GM12873 (cell line): ENCODE data around the gene ISLR2.
"Not testable (repeated sequence)": the region's sequence is repeated elsewhere in the genome, so short reads cannot be mapped to it uniquely, and the experiment has no call there.

Experiments used
- TF ChIP-seq, protein P1 (sequence below): IDR thresholded peaks from 2 replicates; pipeline ENCODE4 v1.5.1; 2012; ENCODE audit warnings: low read depth, mild to moderate bottlenecking, moderate library complexity, low read length, control low read depth; ENCODE audit not compliant: insufficient read depth; ENCODE audit errors: missing control alignments

ISLR2 gene, protein sequence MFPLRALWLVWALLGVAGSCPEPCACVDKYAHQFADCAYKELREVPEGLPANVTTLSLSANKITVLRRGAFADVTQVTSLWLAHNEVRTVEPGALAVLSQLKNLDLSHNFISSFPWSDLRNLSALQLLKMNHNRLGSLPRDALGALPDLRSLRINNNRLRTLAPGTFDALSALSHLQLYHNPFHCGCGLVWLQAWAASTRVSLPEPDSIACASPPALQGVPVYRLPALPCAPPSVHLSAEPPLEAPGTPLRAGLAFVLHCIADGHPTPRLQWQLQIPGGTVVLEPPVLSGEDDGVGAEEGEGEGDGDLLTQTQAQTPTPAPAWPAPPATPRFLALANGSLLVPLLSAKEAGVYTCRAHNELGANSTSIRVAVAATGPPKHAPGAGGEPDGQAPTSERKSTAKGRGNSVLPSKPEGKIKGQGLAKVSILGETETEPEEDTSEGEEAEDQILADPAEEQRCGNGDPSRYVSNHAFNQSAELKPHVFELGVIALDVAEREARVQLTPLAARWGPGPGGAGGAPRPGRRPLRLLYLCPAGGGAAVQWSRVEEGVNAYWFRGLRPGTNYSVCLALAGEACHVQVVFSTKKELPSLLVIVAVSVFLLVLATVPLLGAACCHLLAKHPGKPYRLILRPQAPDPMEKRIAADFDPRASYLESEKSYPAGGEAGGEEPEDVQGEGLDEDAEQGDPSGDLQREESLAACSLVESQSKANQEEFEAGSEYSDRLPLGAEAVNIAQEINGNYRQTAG

GRCh38 chr15:74130155-74130848 lies at the start of gene ISLR2:
ISLR2 (plus strand) TSS chr15:74130586; CDS start chr15:74132755, 2,169 bp downstream.
- TF ChIP-seq, protein P1, sequence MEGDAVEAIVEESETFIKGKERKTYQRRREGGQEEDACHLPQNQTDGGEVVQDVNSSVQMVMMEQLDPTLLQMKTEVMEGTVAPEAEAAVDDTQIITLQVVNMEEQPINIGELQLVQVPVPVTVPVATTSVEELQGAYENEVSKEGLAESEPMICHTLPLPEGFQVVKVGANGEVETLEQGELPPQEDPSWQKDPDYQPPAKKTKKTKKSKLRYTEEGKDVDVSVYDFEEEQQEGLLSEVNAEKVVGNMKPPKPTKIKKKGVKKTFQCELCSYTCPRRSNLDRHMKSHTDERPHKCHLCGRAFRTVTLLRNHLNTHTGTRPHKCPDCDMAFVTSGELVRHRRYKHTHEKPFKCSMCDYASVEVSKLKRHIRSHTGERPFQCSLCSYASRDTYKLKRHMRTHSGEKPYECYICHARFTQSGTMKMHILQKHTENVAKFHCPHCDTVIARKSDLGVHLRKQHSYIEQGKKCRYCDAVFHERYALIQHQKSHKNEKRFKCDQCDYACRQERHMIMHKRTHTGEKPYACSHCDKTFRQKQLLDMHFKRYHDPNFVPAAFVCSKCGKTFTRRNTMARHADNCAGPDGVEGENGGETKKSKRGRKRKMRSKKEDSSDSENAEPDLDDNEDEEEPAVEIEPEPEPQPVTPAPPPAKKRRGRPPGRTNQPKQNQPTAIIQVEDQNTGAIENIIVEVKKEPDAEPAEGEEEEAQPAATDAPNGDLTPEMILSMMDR = no peak

GRCh38 chr15:74082450-74082849 lies 47.9 kb upstream of the ISLR2 start, which contains the start of gene GOLGA6A:
GOLGA6A (minus strand) TSS chr15:74082550; CDS start chr15:74082509, 41 bp downstream.
- TF ChIP-seq, protein P1 = not testable (repeated sequence)

- TF ChIP-seq, protein P1 = no peak
Observed at GRCh38 chr15:74108111-74108510, 22.3 kb upstream of the ISLR2 start.

- TF ChIP-seq, protein P1 = peak; percentile 38
Observed at GRCh38 chr15:74108611-74109010, 21.8 kb upstream of the ISLR2 start.

DNA sequence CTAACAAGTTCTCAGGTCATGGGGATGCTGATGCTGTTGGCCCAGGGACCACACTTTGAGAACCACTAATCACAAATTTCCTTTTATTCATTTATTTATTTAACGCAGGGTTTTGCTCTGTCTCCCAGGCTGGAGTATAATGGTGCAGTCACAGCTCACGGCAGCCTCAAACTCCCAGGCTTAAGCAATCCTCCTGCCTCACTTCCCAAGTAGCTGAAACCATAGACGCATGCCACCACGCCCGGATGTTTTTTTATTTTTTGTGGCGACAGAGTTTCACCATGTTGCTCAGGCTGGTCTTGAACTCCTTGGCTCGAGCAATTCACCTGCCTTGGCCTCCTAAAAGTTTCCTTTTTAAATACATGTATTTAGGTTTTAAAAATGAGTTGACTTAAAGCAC lies 20.7 kb upstream of the ISLR2 start:
- TF ChIP-seq, protein P1 = no peak

- TF ChIP-seq, protein P1 = no peak
Observed at GRCh38 chr15:74120426-74120825, 10.0 kb upstream of the ISLR2 start.
